Hepatocyte (in vitro differentiated cells): Measurements from ENCODE around the gene AGAP1.

Source experiments
- CTCF ChIP-seq: fragments of 200-600 bp; sonication (generic); IDR thresholded peaks from 2 replicates; pipeline ENCODE4 v1.5.1; 2016; ENCODE audit warnings: antibody characterized with exemption, mild to moderate bottlenecking; ENCODE audit not compliant: poor library complexity
- EZH2 ChIP-seq: fragments of 200-600 bp; sonication (generic); IDR thresholded peaks from 2 replicates; pipeline ENCODE4 v1.6.1; 2016; ENCODE audit warnings: antibody characterized with exemption, mild to moderate bottlenecking, borderline replicate concordance

GRCh38 chr2:235945608-235946140, 451.8 kb downstream of the AGAP1 start:
- TF ChIP-seq CTCF (no peak), EZH2 (no peak)
